Spleen (tissue), 11 donors: ENCODE results near the gene SDK1. TPM values are rescaled to one million over a fixed set of nuclear protein-coding genes. Genes with fewer than 3 reads are reported as not detected.
A peak's percentile ranks its signal among the peaks of the same experiment; 100 is the strongest.

Source experiments
- DNase-seq: peaks from one replicate; pipeline ENCODE4 v3.0.0-alpha.2; 2020
- H3K27ac ChIP-seq, 8 donors: fragments of 200-600 bp; sonication (generic) in 7 of 8; 1 replicate in 4 of 8; 2 replicates in 4 of 8; pipeline versions ENCODE4 v1.5.0 to v1.8.0; 2016 to 2021; ENCODE audit warnings: inconsistent platforms in 4 of 8, mild to moderate bottlenecking in 4 of 8, moderate library complexity in 1 of 8
- H3K27me3 ChIP-seq, 7 donors: fragments of 200-600 bp; sonication (generic) in 6 of 7; replicated peaks in 1 of 7; 1 replicate in 4 of 7; 2 replicates in 3 of 7; pipeline versions ENCODE4 v1.5.0 to v1.8.0; 2016 to 2021; ENCODE audit warnings: inconsistent platforms in 3 of 7, mild to moderate bottlenecking in 1 of 7
- H3K36me3 ChIP-seq, 6 donors: fragments of 200-600 bp; sonication (generic) in 5 of 6; 1 replicate in 4 of 6; 2 replicates in 2 of 6; pipeline versions ENCODE4 v1.5.0 to v1.8.0; 2016 to 2021; ENCODE audit warnings: inconsistent platforms in 2 of 6
- H3K4me1 ChIP-seq, 6 donors: fragments of 200-600 bp; sonication (generic) in 5 of 6; 1 replicate in 3 of 6; 2 replicates in 3 of 6; pipeline versions ENCODE4 v1.5.0 to v1.8.0; 2016 to 2021; ENCODE audit warnings: inconsistent platforms in 3 of 6
- H3K4me3 ChIP-seq, 8 donors: fragments of 200-600 bp; sonication (generic) in 7 of 8; 1 replicate in 4 of 8; 2 replicates in 4 of 8; pipeline versions ENCODE4 v1.5.0 to v1.8.0; 2016 to 2021; ENCODE audit warnings: inconsistent platforms in 4 of 8, mild to moderate bottlenecking in 4 of 8, moderate library complexity in 2 of 8
- H3K9me3 ChIP-seq, 8 donors: fragments of 200-600 bp; sonication (generic) in 7 of 8; 1 replicate in 4 of 8; 2 replicates in 4 of 8; pipeline versions ENCODE4 v1.5.0 to v1.8.0; 2016 to 2021; ENCODE audit warnings: inconsistent platforms in 4 of 8
- CTCF ChIP-seq, 11 experiments: fragments of 200-600 bp in 7 of 11; fragments of 450-650 bp in 4 of 11; sonication (generic) in 4 of 11; IDR thresholded peaks in 8 of 11; conservative IDR thresholded peaks in 3 of 11; 1 replicate in 7 of 11; 2 replicates in 4 of 11; pipeline versions ENCODE4 v1.4.0 to v1.8.0; 2016 to 2021; ENCODE audit warnings: antibody characterized with exemption in 11 of 11, inconsistent platforms in 4 of 11, mild to moderate bottlenecking in 1 of 11
- POLR2A ChIP-seq, 3 donors: fragments of 450-650 bp; IDR thresholded peaks; one replicate each; pipeline ENCODE4 v1.5.1; 2017; ENCODE audit warnings: antibody characterized with exemption in 3 of 3, mild to moderate bottlenecking in 1 of 3
- POLR2AphosphoS5 ChIP-seq, 3 donors: sonication (generic); formaldehyde crosslinking; IDR thresholded peaks; one replicate each; pipeline ENCODE4 v1.5.1; 2017; ENCODE audit warnings: antibody characterized with exemption in 3 of 3
- WGBS, 5 donors: extraction: QIAGEN DNeasy Blood & Tissue Kit in 3 of 5; methylation state at CpG; one replicate each; pipeline versions ENCODE4 v1.1.5 to v1.1.7; 2013 to 2018; 5-methylcytosine and 5-hydroxymethylcytosine counted together
- intact Hi-C: fragments of 100-400 bp; cut with DNase I; formaldehyde crosslinking; loops from one replicate; pipeline ENCODE4 v1.15.0; 2023; ENCODE audit warnings: low total_unique reads
- polyA plus RNA-seq, 3 donors: library from polyadenylated mRNA; stranded (reverse); fragments of 200-250 nt; gene quantifications; one replicate each; pipeline ENCODE4 v1.2.1, GENCODE V29; 2013
- total RNA-seq, 7 donors: library from RNA; depleted of rRNA in 3 of 7; stranded (reverse); fragments of >200 nt in 3 of 7; fragmentation: NEBNext Ultra II Directional in 4 of 7; extraction: Animal tissue kit (Norgen Biotek cat#: 25700) in 4 of 7; gene quantifications; one replicate each; pipeline versions ENCODE4 v1.1.0 to v1.2.1, GENCODE V29; 2016 to 2021
- donor health status: healthy with polysubstance abuse.
- donor health status: DM: no; HTN: no; CAD: no; lungs with moderate emphysema.
- donor health status: DM: no; HTN: no; CAD: no.
- donor health status: Bipolar disorder and iron deficiency.
- donor health status: healthy.
- donor health status: DM: no; HTN: no; CAD: no.
- donor health status: DM: yes; HTN: yes; CAD: no.

The SDK1 gene
- total and polyA plus RNA-seq, 10 donors: 3.2 to 54.1 (median 35.1) TPM

- DNase-seq: no peak
- H3K36me3 ChIP-seq: peaks cover 0 to 4% (median 0%) of the 10 kb centered on the region in 6 donors
- 91 to 97% (median 93%) methylated on average over 10 of the region's 10 CpGs for WGBS, 5 donors
These were observed 714.9 kb downstream of the SDK1 start for GRCh38 chr7:4015996-4016395.

GRCh38 chr7:4017081-4017480, 716.0 kb downstream of the SDK1 start:
- no peak for DNase-seq
- H3K4me3 ChIP-seq: no peak overlapping the region
- no peak overlapping the region for H3K27ac ChIP-seq
- TF ChIP-seq CTCF (IDR thresholded peaks at IDR 0.05 in 8 of 11, conservative IDR thresholded peaks at IDR 0.05 in 3 of 11): no peak
- no peak for TF ChIP-seq POLR2AphosphoS5 (IDR thresholded peaks at IDR 0.05)
- no peak for TF ChIP-seq POLR2A (IDR thresholded peaks at IDR 0.05)
- peaks cover 0 to 29% (median 15%) of the 10 kb centered on the region in 8 donors for H3K9me3 ChIP-seq
- H3K36me3 ChIP-seq: peaks cover 0 to 4% (median 0%) of the 10 kb centered on the region in 6 donors
- H3K4me1 ChIP-seq: peaks cover 0 to 17% (median 7%) of the 10 kb centered on the region in 6 donors
- intact Hi-C loops: no loop called here
- H3K27me3 ChIP-seq: no peaks in the 10 kb centered on the region
- 93 to 98% (median 95%) methylated on average over 21 of the region's 21 CpGs for WGBS, 5 donors

More at GRCh38 chr7:4015996-4016395, 714.9 kb downstream of the SDK1 start:
- TF ChIP-seq POLR2A (IDR thresholded peaks at IDR 0.05): no peak
- TF ChIP-seq POLR2AphosphoS5 (IDR thresholded peaks at IDR 0.05): no peak
- TF ChIP-seq CTCF (IDR thresholded peaks at IDR 0.05 in 8 of 11, conservative IDR thresholded peaks at IDR 0.05 in 3 of 11): no peak
- Histone ChIP-seq H3K4me3 (no peak overlapping the region), H3K4me1 (peaks cover 0 to 17% (median 6%) of the 10 kb centered on the region in 6 donors), H3K27ac (peak overlapping the region in 3 of 8 donors; percentile 53 to 85 (median 73)), H3K9me3 (peaks cover 0 to 23% (median 15%) of the 10 kb centered on the region in 8 donors), H3K27me3 (no peaks in the 10 kb centered on the region)
- intact Hi-C loops: no loop called here

GRCh38 chr7:4017785-4018184, 716.7 kb downstream of the SDK1 start:
- H3K27me3 ChIP-seq: no peaks in the 10 kb centered on the region
- H3K4me3 ChIP-seq: no peak overlapping the region
- TF ChIP-seq CTCF (IDR thresholded peaks at IDR 0.05 in 8 of 11, conservative IDR thresholded peaks at IDR 0.05 in 3 of 11) (no peak), POLR2AphosphoS5 (IDR thresholded peaks at IDR 0.05) (no peak), POLR2A (IDR thresholded peaks at IDR 0.05) (no peak)
- peaks cover 0 to 29% (median 15%) of the 10 kb centered on the region in 8 donors for H3K9me3 ChIP-seq
- intact Hi-C loops: no loop called here
- H3K27ac ChIP-seq: no peak overlapping the region
- H3K36me3 ChIP-seq: peaks cover 0 to 4% (median 0%) of the 10 kb centered on the region in 6 donors
- no peak for DNase-seq
- H3K4me1 ChIP-seq: peaks cover 0 to 17% (median 9%) of the 10 kb centered on the region in 6 donors
- 92 to 97% (median 94%) methylated on average over 9 of the region's 9 CpGs for WGBS, 5 donors

GRCh38 chr7:4018601-4019316, 717.7 kb downstream of the SDK1 start:
- intact Hi-C loops: no loop called here
- 82 to 91% (median 85%) methylated on average over 7 of the region's 7 CpGs for WGBS, 5 donors
- peaks cover 0 to 29% (median 15%) of the 10 kb centered on the region in 8 donors for H3K9me3 ChIP-seq
- no peaks in the 10 kb centered on the region for H3K27me3 ChIP-seq
- peaks cover 0 to 4% (median 0%) of the 10 kb centered on the region in 6 donors for H3K36me3 ChIP-seq
- H3K27ac ChIP-seq: no peak overlapping the region
- H3K4me1 ChIP-seq: peaks cover 0 to 13% (median 8%) of the 10 kb centered on the region in 6 donors
- TF ChIP-seq CTCF (IDR thresholded peaks at IDR 0.05 in 8 of 11, conservative IDR thresholded peaks at IDR 0.05 in 3 of 11) (no peak), POLR2AphosphoS5 (IDR thresholded peaks at IDR 0.05) (no peak), POLR2A (IDR thresholded peaks at IDR 0.05) (no peak)
- H3K4me3 ChIP-seq: no peak overlapping the region
- DNase-seq: no peak
